Activated CD4-positive, alpha-beta T cell treated with anti-CD3 and anti-CD28 coated beads for 24 hours (primary cell): ENCODE results near the gene MMP26.

Experiments used
- DNase-seq, 2 donors: peaks; one replicate each; pipeline ENCODE4 v3.0.0-alpha.2; 2020; ENCODE audit warnings: low read depth in 2 of 2

The MMP26 gene

GRCh38 chr11:4704054-4704789 is at the start of gene MMP26:
Gene MMP26 (plus strand): TSS chr11:4704784.
- DNase-seq = no peak

DNA sequence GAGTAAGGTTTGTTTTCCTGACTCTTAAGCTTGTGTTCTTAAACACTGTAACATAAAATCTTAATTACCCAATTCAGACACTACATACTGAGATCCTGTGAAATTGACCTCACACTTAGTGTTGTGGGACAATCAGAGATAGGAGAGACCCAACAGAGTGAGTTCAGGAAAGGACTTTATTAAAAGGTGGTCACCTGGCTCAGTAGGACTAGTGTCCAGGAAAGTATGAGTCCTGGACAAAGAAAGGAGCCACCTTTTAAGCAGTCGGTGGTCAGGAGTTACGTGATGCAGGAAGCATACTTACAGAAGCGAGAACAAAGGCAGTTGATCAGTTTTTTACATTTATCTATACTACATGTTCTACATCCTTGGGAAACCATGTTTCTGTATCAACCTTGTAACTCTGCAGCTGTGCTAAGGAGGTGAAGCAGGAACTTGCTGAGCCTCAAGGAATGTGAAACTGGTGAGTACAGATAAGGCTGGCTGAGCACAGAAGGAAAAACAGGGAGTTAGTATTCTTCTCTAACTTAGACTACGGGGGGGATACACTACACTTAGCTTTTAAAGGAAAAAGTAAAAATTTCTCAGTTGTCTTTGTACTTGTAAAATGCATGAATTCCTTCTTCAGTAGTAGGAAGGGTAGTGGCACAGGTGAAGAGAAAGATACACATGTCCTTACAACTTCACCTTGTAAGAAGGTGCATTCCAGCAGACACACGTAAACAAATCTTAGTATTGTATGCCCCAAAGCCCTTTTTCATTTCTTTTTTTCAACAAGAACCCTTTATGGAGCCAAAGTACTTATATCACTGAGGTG is 45.7 kb upstream of the MMP26 start:
- DNase-seq = no peak

GRCh38 chr11:4662876-4663275 is 41.7 kb upstream of the MMP26 start:
- no peak for DNase-seq

DNA sequence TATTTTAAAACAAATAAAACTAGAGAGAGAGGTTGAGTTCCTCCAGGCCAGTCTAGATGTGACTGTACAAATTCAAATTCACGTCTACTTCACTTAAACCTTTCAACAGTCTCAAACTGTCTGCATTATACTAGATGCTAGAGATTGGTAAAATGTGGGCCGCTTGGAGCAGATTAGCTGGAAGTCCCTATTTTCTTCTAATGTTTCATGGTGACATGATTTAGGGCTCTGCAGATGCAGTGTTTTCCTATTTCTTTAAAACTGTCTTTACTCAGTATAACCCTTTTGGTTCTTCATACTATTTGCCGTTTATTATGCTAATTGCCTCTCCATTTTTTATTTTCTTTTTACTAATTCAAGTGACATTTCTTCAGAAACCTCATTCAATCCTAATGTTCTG is 40.4 kb upstream of the MMP26 start:
- no peak for DNase-seq

DNA sequence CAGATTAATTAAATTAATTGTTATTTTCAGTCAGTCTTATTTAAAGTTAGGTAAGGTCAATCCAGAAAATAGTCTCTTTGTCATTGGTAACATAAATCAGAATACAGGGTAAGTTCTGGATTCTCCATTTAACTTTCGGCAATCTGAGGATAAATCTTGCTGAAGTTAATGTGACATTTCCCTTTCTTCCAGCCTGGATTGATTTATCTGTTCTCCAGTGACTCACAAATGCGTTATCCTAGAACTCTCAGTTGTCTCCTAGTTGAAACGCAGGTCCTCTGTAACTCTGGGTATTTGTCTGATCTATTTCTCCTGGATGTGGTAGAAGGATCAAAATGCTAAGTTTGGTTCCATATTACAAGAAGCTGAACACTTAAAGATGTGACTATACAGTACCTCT is 39.8 kb upstream of the MMP26 start:
- DNase-seq = no peak

DNA sequence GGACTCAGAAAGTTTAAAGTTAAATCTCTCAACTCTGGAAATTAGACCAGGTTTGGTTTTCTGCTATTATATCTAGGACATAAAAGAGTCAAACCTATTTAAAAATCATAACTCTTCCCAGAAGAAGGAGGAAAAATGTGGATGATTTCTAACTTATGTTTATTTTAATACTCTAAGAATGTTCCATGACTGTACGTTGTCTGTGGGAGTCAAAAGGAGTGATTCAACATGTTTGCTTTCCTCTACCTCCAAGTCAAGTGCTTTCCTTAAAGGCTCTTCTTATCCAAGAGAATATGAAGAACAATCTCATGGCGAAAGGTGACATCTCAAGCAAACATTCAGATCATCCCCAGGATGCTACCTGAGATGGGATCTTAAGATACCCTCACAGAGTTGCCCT is 39.2 kb upstream of the MMP26 start:
- DNase-seq = no peak

- no peak for DNase-seq
Observed at GRCh38 chr11:4671741-4672140, 32.8 kb upstream of the MMP26 start.

DNA sequence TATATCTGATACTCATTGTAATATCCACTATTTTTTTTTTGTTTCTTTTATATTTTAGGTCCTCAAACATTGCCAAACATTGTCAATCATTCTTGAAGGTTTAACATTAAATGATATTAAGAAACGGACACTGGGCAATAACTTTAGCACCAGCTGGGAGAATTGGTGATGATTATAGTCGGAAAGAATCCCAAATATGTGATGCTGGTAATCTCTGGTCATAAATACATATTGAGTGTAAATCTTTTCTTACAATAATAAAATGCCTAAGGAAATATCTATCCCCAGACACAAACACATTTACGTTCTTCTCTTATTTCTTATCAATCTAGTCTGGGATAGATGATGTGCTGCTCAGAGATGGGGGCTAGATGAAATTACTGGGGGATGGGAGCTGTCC is 32.1 kb upstream of the MMP26 start:
- DNase-seq = no peak

DNA sequence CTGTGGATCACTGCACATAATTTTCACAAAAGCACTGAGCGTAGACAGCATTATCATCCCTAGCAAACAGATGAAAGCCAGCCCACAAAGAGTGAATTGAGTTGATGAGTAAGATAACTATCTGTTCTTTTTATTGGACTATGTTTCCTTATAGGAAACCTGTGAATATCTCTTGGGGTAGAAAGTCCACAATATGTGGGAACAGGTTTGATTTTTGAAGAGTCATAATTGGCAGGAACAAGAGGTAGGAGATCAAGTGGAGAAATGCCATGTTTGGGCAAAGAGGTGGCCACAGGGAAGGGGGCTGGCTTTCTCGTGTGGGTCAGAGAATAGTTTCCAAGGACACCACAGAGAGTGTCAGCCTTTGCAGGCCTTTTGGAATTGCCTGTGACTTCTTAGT is 30.8 kb upstream of the MMP26 start:
- no peak for DNase-seq

GRCh38 chr11:4677948-4678347 is 26.6 kb upstream of the MMP26 start:
- DNase-seq = no peak

GRCh38 chr11:4680341-4680740 is 24.2 kb upstream of the MMP26 start:
- DNase-seq = no peak

DNA sequence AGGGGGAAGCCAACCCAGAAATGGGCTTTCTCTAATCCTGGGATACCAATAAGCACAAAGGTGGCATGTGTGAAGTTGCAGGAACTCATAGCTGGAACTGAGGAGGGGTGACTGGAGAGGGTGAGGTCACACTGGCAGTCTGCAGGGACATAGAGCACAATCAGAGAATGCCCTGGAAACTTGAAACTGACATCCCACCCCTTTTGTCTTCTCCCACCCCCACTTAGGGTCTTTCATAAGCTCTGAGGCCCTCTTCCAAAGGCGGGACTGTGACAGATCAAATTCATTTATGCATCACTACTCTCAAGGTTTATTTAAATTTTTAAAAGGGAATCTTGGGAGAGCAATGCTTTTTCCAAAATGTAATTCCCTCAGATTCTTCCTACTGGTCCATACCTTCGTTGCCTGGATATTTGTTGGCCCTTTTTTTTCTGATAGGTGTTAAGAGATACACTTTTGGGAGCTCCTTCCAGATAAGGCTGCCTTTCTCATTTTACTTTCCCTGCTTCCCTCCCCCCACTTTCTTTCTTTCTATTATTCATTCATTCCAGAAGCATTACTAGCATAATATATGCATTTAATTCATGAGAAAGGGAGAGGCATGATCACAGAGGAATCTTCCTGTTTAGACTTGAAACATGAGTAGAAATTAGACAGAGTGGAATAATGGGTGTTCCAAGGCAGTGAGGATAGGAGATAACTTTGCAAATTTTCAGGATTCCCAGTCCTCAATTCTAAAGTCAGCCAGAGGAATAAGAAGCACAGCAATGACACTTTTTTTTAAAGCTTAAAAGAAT is 21.8 kb upstream of the MMP26 start:
- no peak for DNase-seq

GRCh38 chr11:4684631-4685285 is 19.8 kb upstream of the MMP26 start:
- no peak for DNase-seq

DNA sequence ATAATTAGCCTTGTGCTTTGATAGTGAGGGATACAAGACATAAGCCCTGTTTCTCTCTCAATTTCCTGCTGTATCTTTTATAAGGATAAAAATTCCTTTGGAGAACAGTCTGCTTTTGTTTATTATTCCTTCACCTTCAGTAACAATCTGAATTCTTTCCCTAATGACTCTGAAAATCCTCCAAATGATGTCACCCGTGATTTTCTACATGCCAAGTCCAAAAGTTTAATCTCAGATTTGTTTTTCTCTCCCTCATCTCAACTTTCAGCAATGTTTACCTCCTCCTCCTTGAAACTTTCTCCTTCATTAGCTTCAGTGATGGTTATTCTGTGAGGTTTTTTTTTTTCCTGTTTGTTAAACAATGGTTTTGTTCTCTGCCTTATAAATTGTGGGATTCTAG is 9.1 kb upstream of the MMP26 start:
- DNase-seq = no peak

- no peak for DNase-seq
Observed at GRCh38 chr11:4697585-4697984, 7.0 kb upstream of the MMP26 start, which contains the start of gene OR51E2. Gene OR51E2 (minus strand): TSS chr11:4697853. CDS start chr11:4682711, 15,142 bp downstream.

DNA sequence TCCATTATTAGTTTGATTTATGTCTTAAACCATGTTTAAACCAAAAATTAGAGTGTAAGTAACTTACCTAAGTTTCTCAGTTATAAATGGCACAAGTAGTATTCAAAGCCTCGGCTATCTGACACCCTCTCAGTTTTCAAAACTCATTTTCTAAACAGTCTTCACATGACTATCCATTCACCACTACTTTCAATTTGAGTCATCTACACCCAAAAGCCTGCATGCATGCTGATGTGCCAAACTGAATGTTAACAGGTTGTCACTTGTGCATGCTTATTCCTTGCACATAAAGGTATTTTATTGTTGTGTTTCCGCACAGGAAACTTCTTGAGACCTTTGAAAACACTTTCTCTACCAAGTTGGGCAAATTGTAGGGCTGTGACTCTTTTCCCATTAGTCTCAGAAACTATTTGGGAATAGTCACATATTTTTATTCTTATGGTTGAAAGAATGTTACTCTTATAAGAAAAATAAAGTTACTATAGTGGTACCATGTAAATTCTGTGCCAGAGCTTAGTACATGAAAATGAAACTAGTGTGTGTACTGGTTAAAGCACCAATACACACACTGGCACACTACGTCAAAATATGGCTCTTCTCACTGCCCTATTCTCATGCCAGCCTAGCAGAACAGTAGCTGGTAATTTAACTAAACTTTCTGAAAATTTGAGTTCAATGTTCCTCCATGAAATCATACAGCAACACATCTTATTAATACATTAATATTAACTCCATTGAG is 4.7 kb upstream of the MMP26 start:
- no peak for DNase-seq

- DNase-seq = no peak
Observed at GRCh38 chr11:4700436-4700820, 4.2 kb upstream of the MMP26 start.

- no peak for DNase-seq
Observed at GRCh38 chr11:4704790-4705334, 278 bp downstream of the MMP26 start.

DNA sequence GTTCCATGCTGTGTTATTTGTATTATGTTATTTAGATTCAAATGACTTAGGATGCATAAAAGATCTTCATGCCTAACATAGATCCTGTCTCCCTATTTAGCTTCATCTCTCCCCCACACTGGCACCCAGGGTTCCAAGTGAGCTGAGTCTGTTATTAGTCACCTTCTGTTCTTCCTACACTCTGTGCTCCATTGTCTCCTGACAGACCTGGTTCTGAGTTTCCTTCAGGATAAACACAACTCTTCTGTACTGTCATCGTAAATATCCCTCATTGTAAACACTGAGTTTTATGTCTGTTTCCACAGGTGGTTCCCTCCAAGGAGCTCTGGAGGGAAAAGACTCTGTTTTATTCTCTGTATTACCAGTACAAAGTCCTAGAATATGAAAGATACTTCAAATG is 8.7 kb downstream of the MMP26 start:
- DNase-seq = no peak

GRCh38 chr11:4714300-4714699 is 9.7 kb downstream of the MMP26 start:
- DNase-seq = no peak
